K562 (cell line): ENCODE measurements around the gene C9orf153. TPM values are rescaled to one million over a fixed set of nuclear protein-coding genes. Genes with fewer than 3 reads are reported as not detected.

Experiments used
- ATAC-seq: fragments of 200-7000 bp; cut with Tn5 transposase; 3 replicates; pipeline ENCODE4 v1.9.1; 2020; ENCODE audit warnings: moderate library complexity
- BruUV-seq: library from RNA; stranded (reverse); fragments of 400-500 nt; replicated peaks from 2 replicates; lab custom pipeline; 2021; lab: Mats Ljungman, UMichigan
- CTCF ChIA-PET: fragments of 300-600 bp; formaldehyde crosslinking; extraction: SDS; loops from one replicate; lab custom pipeline; 2021; ENCODE audit warnings: low intra/inter-chr PET ratio; lab: Yijun Ruan, JAX
- POLR2A ChIA-PET: fragments of 300-600, 350-650 bp; sonication (Branson Sonifier 250); formaldehyde crosslinking; extraction: SDS; loops from one replicate; lab custom pipeline; 2021; ENCODE audit warnings: antibody characterized with exemption, inconsistent platforms; lab: Yijun Ruan, JAX
- DNase-seq, 4 experiments: peaks; one replicate each; pipeline versions ENCODE4 v3.0.0 to v3.0.0-alpha.2; 2011 to 2018; ENCODE audit warnings: low spot score in 3 of 4, mixed read lengths in 3 of 4; ENCODE audit errors: extremely low read depth in 1 of 4
- FAIRE-seq: peaks from 2 replicates; lab custom pipeline; 2011; peaks lifted over from hg19 to GRCh38; lab: Jason Lieb, UNC
- H2AFZ ChIP-seq: 2 replicates; pipeline ENCODE4 v1.6.0; 2011; ENCODE audit warnings: low read depth, low read length, control low read depth, inconsistent platforms
- H3K27ac ChIP-seq: fragments of 200-600 bp; 3 replicates; pipeline ENCODE4 v1.8.0; 2011; ENCODE audit warnings: low read depth, mild to moderate bottlenecking, control low read depth, inconsistent platforms, low read length, moderate library complexity, mixed read lengths; ENCODE audit errors: extremely low read depth
- H3K27me3 ChIP-seq, 2 experiments: fragments of 300-600 bp in 1 of 2; 2 replicates in 1 of 2; 3 replicates in 1 of 2; pipeline versions ENCODE4 v1.6.0 to v1.8.0; 2011; ENCODE audit warnings: inconsistent platforms in 2 of 2, low read length in 2 of 2, mild to moderate bottlenecking in 1 of 2, mixed read lengths in 1 of 2, moderate library complexity in 1 of 2; ENCODE audit not compliant: control insufficient read depth in 2 of 2, insufficient read depth in 2 of 2
- H3K36me3 ChIP-seq: fragments of 300-600 bp; 3 replicates; pipeline ENCODE4 v1.8.0; 2011; ENCODE audit warnings: mild to moderate bottlenecking, low read length, inconsistent platforms; ENCODE audit not compliant: control insufficient read depth, insufficient read depth
- H3K4me1 ChIP-seq, 2 experiments: fragments of 200-600 bp in 1 of 2; replicated peaks in 1 of 2; 2 replicates in 1 of 2; 3 replicates in 1 of 2; pipeline versions ENCODE4 v1.5.1 to v1.8.0; 2011; ENCODE audit warnings: inconsistent platforms in 2 of 2, low read length in 2 of 2, mild to moderate bottlenecking in 1 of 2, mixed read lengths in 1 of 2, moderate library complexity in 1 of 2; ENCODE audit not compliant: control insufficient read depth in 2 of 2, insufficient read depth in 2 of 2
- H3K4me2 ChIP-seq: 2 replicates; pipeline ENCODE4 v1.6.1; 2011; ENCODE audit warnings: low read length, control low read depth, inconsistent platforms, mixed read lengths; ENCODE audit not compliant: insufficient read depth
- H3K4me3 ChIP-seq: fragments of 200-600 bp; sonication (generic), shearing (Covaris generic); 2 replicates; pipeline ENCODE4 v1.5.1; 2016; ENCODE audit warnings: control low read depth, inconsistent platforms
- H3K79me2 ChIP-seq: fragments of 200-600 bp; 3 replicates; pipeline ENCODE4 v1.8.0; 2011; ENCODE audit warnings: low read length, inconsistent platforms; ENCODE audit not compliant: control insufficient read depth, insufficient read depth
- H3K9ac ChIP-seq, 2 experiments: 2 replicates each; pipeline versions ENCODE4 v1.6.0 to v1.6.1; 2011; ENCODE audit warnings: low read depth in 2 of 2, low read length in 2 of 2, control low read depth in 1 of 2, inconsistent platforms in 1 of 2, mild to moderate bottlenecking in 1 of 2, mixed read lengths in 1 of 2; ENCODE audit not compliant: insufficient read depth in 1 of 2
- H3K9me1 ChIP-seq: one replicate; pipeline ENCODE4 v1.6.0; 2011; ENCODE audit warnings: inconsistent platforms, mild to moderate bottlenecking, low read length, moderate library complexity; ENCODE audit not compliant: control insufficient read depth, insufficient read depth
- H3K9me3 ChIP-seq: replicated peaks from 2 replicates; pipeline ENCODE4 v1.5.1; 2011; ENCODE audit warnings: low read depth, low read length, inconsistent platforms; ENCODE audit not compliant: control insufficient read depth, insufficient read depth
- H4K20me1 ChIP-seq: replicated peaks from 2 replicates; pipeline ENCODE4 v1.6.1; 2011; ENCODE audit warnings: low read length, inconsistent platforms, mixed read lengths; ENCODE audit not compliant: control insufficient read depth, insufficient read depth
- BDP1 ChIP-seq: IDR thresholded peaks from 3 replicates; pipeline ENCODE4 v1.6.1; 2011; ENCODE audit not compliant: insufficient read length, insufficient read depth
- CBFA2T2 ChIP-seq: fragments of 450-650 bp; conservative IDR thresholded peaks from 2 replicates; pipeline ENCODE4 v1.6.1; 2017; ENCODE audit warnings: mild to moderate bottlenecking
- CTCFL ChIP-seq: IDR thresholded peaks from 2 replicates; pipeline ENCODE4 v1.6.1; 2011; ENCODE audit warnings: borderline replicate concordance, low read depth, mild to moderate bottlenecking, moderate library complexity, low read length; ENCODE audit not compliant: insufficient read depth, poor library complexity, severe bottlenecking
- ELK1 ChIP-seq: sonication (generic); formaldehyde crosslinking; IDR thresholded peaks from 2 replicates; pipeline ENCODE4 v1.8.1; 2022; ENCODE audit warnings: missing genetic modification reagents
- POLR2G ChIP-seq: fragments of 200-400 bp; formaldehyde crosslinking; IDR thresholded peaks from 2 replicates; pipeline ENCODE4 v1.6.1; 2017; ENCODE audit warnings: low read depth, mild to moderate bottlenecking, antibody characterized with exemption, low read length, moderate library complexity
- POLR2H ChIP-seq: IDR thresholded peaks from 2 replicates; pipeline ENCODE4 v1.6.1; 2016; ENCODE audit warnings: missing genetic modification characterization, low read depth, mild to moderate bottlenecking, control low read depth, missing compliant biosample characterization, moderate library complexity
- RFX1 ChIP-seq: fragments of 450-650 bp; IDR thresholded peaks from 2 replicates; pipeline ENCODE4 v1.6.1; 2016; ENCODE audit warnings: mild to moderate bottlenecking, moderate library complexity
- SUPT5H ChIP-seq: fragments of 450-650 bp; IDR thresholded peaks from 2 replicates; pipeline ENCODE4 v1.6.1; 2016
- ZBTB49 ChIP-seq: sonication (generic); formaldehyde crosslinking; IDR thresholded peaks from 2 replicates; pipeline ENCODE4 v1.8.0; 2022; ENCODE audit warnings: missing genetic modification reagents, mild to moderate bottlenecking, borderline replicate concordance
- ZNF507 ChIP-seq: conservative IDR thresholded peaks from 2 replicates; pipeline ENCODE4 v1.6.1; 2017; ENCODE audit warnings: missing genetic modification characterization, missing compliant biosample characterization
- ZNF512 ChIP-seq: IDR thresholded peaks from 2 replicates; pipeline ENCODE4 v1.6.1; 2016; ENCODE audit warnings: missing genetic modification characterization, missing compliant biosample characterization
- ZNF79 ChIP-seq: fragments of 250-450 bp; sonication (Bioruptor Pico); IDR thresholded peaks from 2 replicates; pipeline ENCODE4 v1.4.0; 2020; ENCODE audit warnings: low read depth, mild to moderate bottlenecking, moderate library complexity
- WGBS: fragments of 100-300 bp; shearing (Covaris generic); methylation state at CpG from one replicate; pipeline ENCODE4 v1.1.6; 2016; ENCODE audit warnings: low coverage, mixed read lengths; ENCODE audit not compliant: insufficient coverage; ENCODE audit errors: missing lambda C conversion rate; 5-methylcytosine and 5-hydroxymethylcytosine counted together
- in situ Hi-C: fragments of 300-500 bp; cut with MboI; formaldehyde crosslinking; loops from 4 replicates; pipeline ENCODE4 v1.15.0; 2018; ENCODE audit warnings: inconsistent platforms, mixed read lengths
- intact Hi-C: fragments of 100-400 bp; cut with micrococcal nuclease; formaldehyde crosslinking; loops from 2 replicates; pipeline ENCODE4 v1.14.2; 2022
- polyA plus RNA-seq, 8 experiments: library from polyadenylated mRNA; depleted of rRNA in 4 of 8; stranded (reverse) in 5 of 8; unstranded in 3 of 8; fragments of >200 nt; fragmentation: Nextera tagmentation in 2 of 8; fragmentation: Illumina TruSeq in 1 of 8; extraction: Ambion mirVana in 2 of 8; extraction: Trizol in 1 of 8; gene quantifications; 2 replicates each; pipeline versions ENCODE4 v1.2.1 to v1.2.3, GENCODE V29; 2011 to 2014; ENCODE audit warnings: inconsistent platforms in 1 of 8, missing spikeins in 1 of 8
- total RNA-seq, 7 experiments: library from RNA; depleted of rRNA in 6 of 7; stranded (reverse); fragments of >200 nt in 6 of 7; fragmentation: Illumina TruSeq in 2 of 7; extraction: Trizol in 2 of 7; gene quantifications; 2 replicates each; pipeline versions ENCODE4 v1.2.1 to v1.2.3, GENCODE V29; 2011 to 2021; ENCODE audit warnings: low replicate concordance in 1 of 7

The C9orf153 gene
- total and polyA plus RNA-seq, 9 of the 15 experiments (the other 6 are each of a cell fraction or from before 2014, with no cell fraction given): 0.07 to 1.2 (median 0.11) TPM; not detected in 5

GRCh38 chr9:86272221-86272620, 12.8 kb upstream of the C9orf153 start (continued):
- TF ChIP-seq ELK1 (CRISPR knock-in tag) (no peak), SUPT5H (no peak), CBFA2T2 (no peak)

- DNase-seq: no peak
- Histone ChIP-seq H3K27me3 (no peaks in the 10 kb centered on the region), H3K27ac (no peak overlapping the region), H3K4me2 (no peak overlapping the region), H3K4me3 (no peak overlapping the region), H2AFZ (no peak overlapping the region), H4K20me1 (no peaks in the 10 kb centered on the region), H3K36me3 (peaks cover 26% of the 10 kb centered on the region; the same call in 2 of the 3 replicates), H3K9ac (no peak overlapping the region), H3K4me1 (no peaks in the 10 kb centered on the region; a peak in 1 of 5 replicates), H3K9me1 (no peaks in the 10 kb centered on the region), H3K9me3 (no peaks in the 10 kb centered on the region), H3K79me2 (peaks cover 4% of the 10 kb centered on the region; the same call in 2 of the 3 replicates)
- intact Hi-C loops (no loop called here), in situ Hi-C loops (no loop called here)
- no peak for ATAC-seq
- 90% methylated on average over 6 of the region's 6 CpGs for WGBS
- no peak for FAIRE-seq
- POLR2A ChIA-PET: interaction anchor here (0.5 kb wide), 1 partner anchor 355 kb away, joined by 3 read pairs; no protein-coding TSS in a partner anchor
- no TSS peak for BruUV-seq
- CTCF ChIA-PET: no interaction called here
- TF ChIP-seq BDP1 (no peak), POLR2H (no peak), ZNF79 (no peak), ZNF512 (no peak), POLR2G (no peak), RFX1 (no peak), ZBTB49 (CRISPR knock-in tag) (no peak), ZNF507 (tag) (no peak), CTCFL (no peak)
Measured at GRCh38 chr9:86263876-86264275, 4.4 kb upstream of the C9orf153 start.
